Endothelial cell (in vitro differentiated cells): Measurements from ENCODE around the gene BCCIP. TPM values are rescaled to one million over a fixed set of nuclear protein-coding genes. Genes with fewer than 3 reads are reported as not detected.

Experiments used
- DNase-seq: peaks from one replicate; pipeline ENCODE4 v3.0.0; 2021; ENCODE audit warnings: low spot score
- H3K27ac Mint-ChIP-seq: one replicate; pipeline ENCODE4 v1.8.0; 2021; ENCODE audit warnings: mixed read lengths, inconsistent platforms; ENCODE audit not compliant: unreplicated experiment
- H3K27me3 Mint-ChIP-seq: one replicate; pipeline ENCODE4 v1.8.0; 2021; ENCODE audit warnings: mild to moderate bottlenecking, moderate library complexity, mixed read lengths, inconsistent platforms; ENCODE audit not compliant: unreplicated experiment
- H3K36me3 Mint-ChIP-seq: one replicate; pipeline ENCODE4 v1.8.0; 2021; ENCODE audit warnings: mild to moderate bottlenecking, low read depth, mixed read lengths, inconsistent platforms; ENCODE audit not compliant: unreplicated experiment
- H3K4me1 Mint-ChIP-seq: one replicate; pipeline ENCODE4 v1.8.0; 2021; ENCODE audit warnings: mild to moderate bottlenecking, mixed read lengths, inconsistent platforms; ENCODE audit not compliant: unreplicated experiment
- H3K4me3 Mint-ChIP-seq: one replicate; pipeline ENCODE4 v1.8.0; 2021; ENCODE audit warnings: mild to moderate bottlenecking, mixed read lengths, inconsistent platforms; ENCODE audit not compliant: unreplicated experiment
- H3K9me3 Mint-ChIP-seq: one replicate; pipeline ENCODE4 v1.8.0; 2021; ENCODE audit warnings: mixed read lengths, inconsistent platforms; ENCODE audit not compliant: unreplicated experiment
- CTCF ChIP-seq: fragments of 200-600 bp; sonication (generic); IDR thresholded peaks from one replicate; pipeline ENCODE4 v1.5.0; 2021; ENCODE audit warnings: antibody characterized with exemption; ENCODE audit not compliant: unreplicated experiment
- total RNA-seq: library from RNA; stranded (reverse); fragmentation: NEBNext Ultra II Directional; extraction: Animal tissue kit (Norgen Biotek cat#: 25700); gene quantifications from one replicate; pipeline ENCODE4 v1.2.1, GENCODE V29; 2021; ENCODE audit not compliant: unreplicated experiment

Gene BCCIP
- total RNA-seq, 1 donor from 2014 or later, result 39.4 TPM

DNA sequence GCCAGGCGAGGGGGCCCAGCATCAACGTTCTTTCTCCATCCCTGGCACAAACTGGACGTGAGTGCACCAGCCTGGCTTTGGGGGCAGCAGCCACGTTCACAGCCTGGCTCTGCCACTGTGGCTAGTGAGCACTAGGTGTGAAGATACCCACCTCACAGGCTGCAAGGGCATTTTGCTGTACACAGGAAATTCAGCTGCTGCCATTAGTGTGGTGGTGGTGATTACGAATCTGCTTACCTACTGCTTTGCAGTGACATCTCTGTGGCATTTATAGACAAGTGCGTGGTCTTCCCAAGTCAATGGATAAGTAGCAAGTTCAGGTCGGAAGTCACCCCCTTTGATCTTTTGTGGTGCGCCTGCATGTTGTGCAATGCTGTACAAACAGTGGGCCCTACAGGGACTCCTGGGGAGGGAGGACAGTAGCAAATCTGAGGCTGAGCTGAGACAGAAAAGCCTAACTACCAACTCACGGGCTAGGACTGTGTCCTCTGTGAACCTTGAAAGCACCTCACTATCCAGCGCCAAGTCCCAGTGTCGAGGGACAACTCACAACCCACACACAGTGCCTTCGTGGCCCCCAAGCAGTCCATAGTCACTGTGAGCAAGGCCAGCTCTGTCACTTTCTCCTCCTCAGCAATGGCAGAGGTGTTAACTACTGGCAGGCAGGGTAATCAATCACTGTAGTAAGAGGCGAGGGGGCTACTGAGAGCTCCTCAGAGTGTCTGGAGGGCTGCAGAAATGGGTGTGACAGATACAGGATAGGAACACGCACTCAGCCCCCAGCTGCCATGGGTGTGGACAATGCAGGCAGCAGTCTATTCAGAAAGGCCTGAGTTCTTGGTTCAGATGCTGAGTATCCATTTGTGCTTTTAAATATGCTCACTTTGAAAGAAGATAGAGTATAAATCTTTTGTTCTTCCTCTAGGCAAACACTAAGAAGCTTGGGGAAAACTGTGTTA lies 30.7 kb upstream of the BCCIP start:
- Mint-ChIP-seq H3K27ac (no peak overlapping the region), H3K4me3 (no peak overlapping the region), H3K4me1 (peaks cover 10% of the 10 kb centered on the region), H3K36me3 (peaks cover 29% of the 10 kb centered on the region), H3K27me3 (no peaks in the 10 kb centered on the region), H3K9me3 (no peaks in the 10 kb centered on the region)
- no peak for TF ChIP-seq CTCF
- DNase-seq, result no peak

GRCh38 chr10:125795128-125795527 lies 28.2 kb upstream of the BCCIP start:
- peaks cover 26% of the 10 kb centered on the region for H3K36me3 Mint-ChIP-seq
- no peaks in the 10 kb centered on the region for H3K4me1 Mint-ChIP-seq
- no peak for DNase-seq
- H3K9me3 Mint-ChIP-seq, result no peaks in the 10 kb centered on the region
- TF ChIP-seq CTCF, result no peak
- no peak overlapping the region for H3K4me3 Mint-ChIP-seq
- H3K27ac Mint-ChIP-seq, result no peak overlapping the region
- no peaks in the 10 kb centered on the region for H3K27me3 Mint-ChIP-seq

DNA sequence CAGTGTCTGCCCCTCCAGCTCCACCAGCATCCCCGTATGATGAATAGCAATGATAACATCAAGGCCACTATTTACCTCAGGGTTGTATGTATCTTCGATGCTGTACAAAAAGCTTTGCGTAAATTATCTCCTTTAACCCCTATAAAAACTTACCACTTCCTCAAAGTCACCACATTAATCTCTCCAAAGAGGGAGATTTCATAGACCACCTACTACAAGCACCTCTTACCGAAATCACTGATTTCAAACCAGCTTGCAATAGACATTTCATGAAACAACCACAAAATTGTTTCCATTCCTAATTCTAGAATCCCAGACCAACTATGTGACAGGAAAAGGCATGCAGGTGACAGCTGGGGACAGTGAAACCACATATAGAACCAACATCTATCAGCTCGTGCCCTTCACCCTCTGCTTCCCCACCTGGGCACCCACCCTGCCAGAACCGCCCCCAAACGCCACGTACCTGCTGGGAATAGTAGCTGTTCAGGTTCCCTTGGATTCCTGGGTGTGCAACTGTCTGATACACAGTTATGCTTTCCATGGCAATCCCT lies 27.6 kb upstream of the BCCIP start:
- DNase-seq, result no peak
- H3K27ac Mint-ChIP-seq, result peak overlapping the region; percentile 16
- no peaks in the 10 kb centered on the region for H3K4me1 Mint-ChIP-seq
- peaks cover 24% of the 10 kb centered on the region for H3K36me3 Mint-ChIP-seq
- no peak for TF ChIP-seq CTCF
- H3K27me3 Mint-ChIP-seq, result no peaks in the 10 kb centered on the region
- H3K9me3 Mint-ChIP-seq, result no peaks in the 10 kb centered on the region
- peak overlapping the region; percentile 23 for H3K4me3 Mint-ChIP-seq

DNA sequence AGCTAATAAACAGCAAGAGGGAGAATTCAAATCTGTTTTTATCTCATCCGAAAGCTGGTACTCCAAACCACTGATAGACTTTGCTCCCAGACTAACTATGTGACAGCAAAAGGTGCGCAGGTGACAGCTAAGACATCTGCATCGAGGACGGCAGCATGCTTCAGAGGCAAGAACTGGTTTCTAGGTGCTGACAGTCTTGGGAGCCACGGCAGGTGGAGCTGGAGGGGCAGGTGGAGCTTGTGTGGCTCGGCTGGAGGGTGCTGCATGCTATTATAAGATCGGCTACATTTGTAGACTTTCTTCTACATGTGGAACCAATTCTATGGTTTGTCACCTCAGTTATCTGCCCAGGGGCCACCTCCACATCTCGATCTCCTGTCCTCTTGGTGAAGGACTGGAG lies 25.9 kb upstream of the BCCIP start:
- no peak for DNase-seq
- H3K27ac Mint-ChIP-seq, result no peak overlapping the region
- no peaks in the 10 kb centered on the region for H3K4me1 Mint-ChIP-seq
- H3K27me3 Mint-ChIP-seq, result peaks cover 2% of the 10 kb centered on the region
- no peak for TF ChIP-seq CTCF
- H3K9me3 Mint-ChIP-seq, result no peaks in the 10 kb centered on the region
- H3K4me3 Mint-ChIP-seq, result no peak overlapping the region
- peaks cover 28% of the 10 kb centered on the region for H3K36me3 Mint-ChIP-seq

- Mint-ChIP-seq H3K9me3 (no peaks in the 10 kb centered on the region), H3K4me3 (no peak overlapping the region), H3K4me1 (no peaks in the 10 kb centered on the region), H3K27ac (no peak overlapping the region), H3K27me3 (peaks cover 2% of the 10 kb centered on the region), H3K36me3 (peaks cover 31% of the 10 kb centered on the region)
- no peak for DNase-seq
- no peak for TF ChIP-seq CTCF
Observed at GRCh38 chr10:125797994-125798662, 25.2 kb upstream of the BCCIP start.
